Bronchial epithelial cell (primary cell): ENCODE results near the gene OTC. TPM values are rescaled to one million over a fixed set of nuclear protein-coding genes. Genes with fewer than 3 reads are reported as not detected.
A peak's percentile ranks its signal among the peaks of the same experiment; 100 is the strongest.

Experiments used
- DNase-seq: peaks from one replicate; pipeline ENCODE4 v3.0.0-alpha.2; 2010; ENCODE audit warnings: low read depth
- FAIRE-seq: peaks from 2 replicates; lab custom pipeline; 2011; peaks lifted over from hg19 to GRCh38; lab: Jason Lieb, UNC
- H3K27me3 ChIP-seq: 2 replicates; pipeline ENCODE4 v1.5.1; 2011; ENCODE audit warnings: low read length; ENCODE audit not compliant: control insufficient read depth, insufficient read depth
- H3K36me3 ChIP-seq: 2 replicates; pipeline ENCODE4 v1.5.1; 2011; ENCODE audit warnings: low read length; ENCODE audit not compliant: control insufficient read depth, insufficient read depth
- H3K4me3 ChIP-seq: 2 replicates; pipeline ENCODE4 v1.5.1; 2011; ENCODE audit warnings: mild to moderate bottlenecking, low read depth, low read length, control low read depth
- CTCF ChIP-seq: IDR thresholded peaks from 2 replicates; pipeline ENCODE4 v1.5.1; 2011; ENCODE audit warnings: mild to moderate bottlenecking, moderate library complexity, low read length, control low read depth, inconsistent platforms; ENCODE audit not compliant: insufficient read depth, severe bottlenecking
- total RNA-seq: library from RNA; depleted of rRNA; stranded (reverse); fragments of >200 nt; gene quantifications from 2 replicates; pipeline ENCODE4 v1.2.1, GENCODE V29; 2014

OTC gene
- total RNA-seq, 1 donor from 2014 or later = not detected

GRCh38 chrX:38374431-38374830, 22.0 kb downstream of the OTC start:
- DNase-seq (no peak), FAIRE-seq (no peak)
- Histone ChIP-seq H3K4me3 (no peak overlapping the region), H3K27me3 (no peaks in the 10 kb centered on the region), H3K36me3 (no peaks in the 10 kb centered on the region)
- no peak for TF ChIP-seq CTCF

GRCh38 chrX:38375891-38376290, 23.5 kb downstream of the OTC start:
- TF ChIP-seq CTCF = peak; percentile 51
- FAIRE-seq = peak; percentile 50
- H3K27me3 ChIP-seq = no peaks in the 10 kb centered on the region
- DNase-seq = peak; percentile 15
- H3K36me3 ChIP-seq = no peaks in the 10 kb centered on the region
- no peak overlapping the region for H3K4me3 ChIP-seq

- no peak for FAIRE-seq
- H3K36me3 ChIP-seq = no peaks in the 10 kb centered on the region
- H3K4me3 ChIP-seq = no peak overlapping the region
- no peaks in the 10 kb centered on the region for H3K27me3 ChIP-seq
- no peak for DNase-seq
- TF ChIP-seq CTCF = no peak
These were observed 24.3 kb downstream of the OTC start for GRCh38 chrX:38376747-38377146.

GRCh38 chrX:38379088-38379487, 26.7 kb downstream of the OTC start:
- Histone ChIP-seq H3K36me3 (no peaks in the 10 kb centered on the region), H3K27me3 (no peaks in the 10 kb centered on the region), H3K4me3 (no peak overlapping the region)
- no peak for TF ChIP-seq CTCF
- no peak for FAIRE-seq
- no peak for DNase-seq

- Histone ChIP-seq H3K27me3 (no peaks in the 10 kb centered on the region), H3K4me3 (no peak overlapping the region), H3K36me3 (no peaks in the 10 kb centered on the region)
- FAIRE-seq = no peak
- no peak for DNase-seq
- TF ChIP-seq CTCF = no peak
These were observed 30.3 kb downstream of the OTC start for GRCh38 chrX:38382663-38383062.

- TF ChIP-seq CTCF = no peak
- Histone ChIP-seq H3K36me3 (no peaks in the 10 kb centered on the region), H3K27me3 (no peaks in the 10 kb centered on the region), H3K4me3 (no peak overlapping the region)
- FAIRE-seq (no peak), DNase-seq (no peak)
These were observed 48.0 kb downstream of the OTC start for GRCh38 chrX:38400389-38400910.
